Effector memory CD4-positive, alpha-beta T cell (primary cell): ENCODE data around the gene GJB5.

Experiments
- DNase-seq, 3 donors: peaks; one replicate each; pipeline ENCODE4 v3.0.0-alpha.2; 2020
- H3K27ac ChIP-seq: 2 replicates; pipeline ENCODE4 v1.7.0; 2013; ENCODE audit warnings: mild to moderate bottlenecking, low read length, moderate library complexity; ENCODE audit not compliant: insufficient read depth, poor library complexity, severe bottlenecking
- H3K27me3 ChIP-seq: replicated peaks from 2 replicates; pipeline ENCODE4 v1.7.0; 2013; ENCODE audit warnings: mild to moderate bottlenecking, low read length; ENCODE audit not compliant: insufficient read depth, control insufficient read depth, poor library complexity, severe bottlenecking
- H3K36me3 ChIP-seq: 2 replicates; pipeline ENCODE4 v1.7.0; 2013; ENCODE audit warnings: mild to moderate bottlenecking, low read length, moderate library complexity; ENCODE audit not compliant: control insufficient read depth, insufficient read depth
- H3K4me1 ChIP-seq: 2 replicates; pipeline ENCODE4 v1.7.0; 2013; ENCODE audit warnings: low read length, mild to moderate bottlenecking; ENCODE audit not compliant: control insufficient read depth, insufficient read depth, poor library complexity, severe bottlenecking
- H3K4me3 ChIP-seq: 2 replicates; pipeline ENCODE4 v1.7.0; 2013; ENCODE audit warnings: low read length, low read depth, mild to moderate bottlenecking; ENCODE audit not compliant: insufficient read depth, poor library complexity, severe bottlenecking
- H3K9me3 ChIP-seq: 2 replicates; pipeline ENCODE4 v1.7.0; 2013; ENCODE audit warnings: mild to moderate bottlenecking, low read length, moderate library complexity; ENCODE audit not compliant: control insufficient read depth

GJB5 gene

DNA sequence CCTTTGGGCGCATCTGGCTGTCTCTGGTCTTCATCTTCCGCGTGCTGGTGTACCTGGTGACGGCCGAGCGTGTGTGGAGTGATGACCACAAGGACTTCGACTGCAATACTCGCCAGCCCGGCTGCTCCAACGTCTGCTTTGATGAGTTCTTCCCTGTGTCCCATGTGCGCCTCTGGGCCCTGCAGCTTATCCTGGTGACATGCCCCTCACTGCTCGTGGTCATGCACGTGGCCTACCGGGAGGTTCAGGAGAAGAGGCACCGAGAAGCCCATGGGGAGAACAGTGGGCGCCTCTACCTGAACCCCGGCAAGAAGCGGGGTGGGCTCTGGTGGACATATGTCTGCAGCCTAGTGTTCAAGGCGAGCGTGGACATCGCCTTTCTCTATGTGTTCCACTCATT, 2.5 kb downstream of the GJB5 start:
- no peaks in the 10 kb centered on the region for H3K9me3 ChIP-seq
- no peaks in the 10 kb centered on the region for H3K36me3 ChIP-seq
- no peaks in the 10 kb centered on the region for H3K27me3 ChIP-seq
- no peak for DNase-seq
- no peak overlapping the region for H3K27ac ChIP-seq
- H3K4me1 ChIP-seq = no peaks in the 10 kb centered on the region
- H3K4me3 ChIP-seq = no peak overlapping the region

DNA sequence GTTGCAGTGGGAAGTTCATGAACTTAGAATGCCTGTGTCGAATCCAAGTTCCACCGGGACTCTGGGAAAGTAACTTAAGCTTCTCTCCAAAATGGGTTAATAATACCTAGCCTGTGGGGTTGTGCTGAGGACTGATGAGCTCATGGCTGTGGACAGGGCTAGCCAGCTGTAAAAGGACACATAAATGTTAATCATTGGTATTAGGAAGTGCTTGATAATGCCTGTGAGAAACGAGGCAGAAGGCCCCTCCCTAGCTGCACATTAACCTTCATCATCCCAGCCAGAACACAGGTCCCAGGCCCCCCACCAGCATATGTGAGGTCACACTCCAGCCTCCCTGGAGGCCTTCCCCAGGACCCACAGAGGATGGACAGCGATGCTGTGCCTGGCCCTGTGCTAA, 3.9 kb downstream of the GJB5 start:
- Histone ChIP-seq H3K27me3 (no peaks in the 10 kb centered on the region), H3K4me3 (no peak overlapping the region), H3K4me1 (no peaks in the 10 kb centered on the region), H3K27ac (no peak overlapping the region), H3K36me3 (no peaks in the 10 kb centered on the region), H3K9me3 (no peaks in the 10 kb centered on the region)
- no peak for DNase-seq

DNA sequence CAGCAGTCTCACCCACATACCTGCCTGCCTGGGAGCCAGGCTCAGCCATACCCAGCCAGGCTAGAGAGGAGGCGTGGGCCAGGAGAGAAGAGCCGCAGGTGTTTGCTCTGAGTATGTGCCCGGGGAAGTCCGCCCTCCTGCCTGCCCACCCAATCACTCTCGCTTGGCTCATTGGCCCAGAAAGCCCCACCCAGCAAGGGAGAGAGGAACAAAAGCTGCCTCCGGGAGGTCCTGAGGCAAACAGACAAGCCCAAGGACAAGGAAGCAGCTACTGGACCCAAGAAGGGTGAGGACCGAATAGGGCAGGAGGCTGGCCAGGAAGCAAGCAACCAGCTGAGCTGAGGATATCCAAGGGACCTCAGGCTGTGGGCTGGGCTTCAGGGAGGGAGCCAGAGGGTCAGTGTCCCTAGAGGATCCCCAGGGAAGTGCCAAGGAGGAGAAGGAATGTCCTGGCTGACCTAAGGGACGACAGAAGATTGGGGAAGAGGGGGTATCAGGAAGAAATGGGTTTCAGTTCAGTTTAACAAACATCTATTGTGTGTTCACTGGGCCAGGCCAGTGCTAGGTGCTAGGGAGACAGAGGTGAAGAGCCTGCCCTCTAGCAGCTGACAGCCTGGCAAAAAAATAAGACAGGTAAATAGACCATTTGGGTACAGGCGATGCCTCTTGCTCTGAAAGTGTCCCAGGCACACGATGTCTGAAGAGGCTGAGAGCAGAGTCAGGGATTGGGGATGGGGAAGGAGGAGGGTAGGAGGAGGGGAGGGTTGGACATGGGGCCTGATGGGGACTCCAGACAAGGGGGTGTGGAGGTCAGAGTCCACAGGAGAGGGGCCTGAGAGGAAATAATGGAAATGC, 4.9 kb downstream of the GJB5 start, which contains the start of gene GJB4:
GJB4 (plus strand) TSS at position 238 of the 855 bp plus-strand sequence. CDS start 1,515 bp downstream, outside the sequence.
- no peaks in the 10 kb centered on the region for H3K36me3 ChIP-seq

DNA sequence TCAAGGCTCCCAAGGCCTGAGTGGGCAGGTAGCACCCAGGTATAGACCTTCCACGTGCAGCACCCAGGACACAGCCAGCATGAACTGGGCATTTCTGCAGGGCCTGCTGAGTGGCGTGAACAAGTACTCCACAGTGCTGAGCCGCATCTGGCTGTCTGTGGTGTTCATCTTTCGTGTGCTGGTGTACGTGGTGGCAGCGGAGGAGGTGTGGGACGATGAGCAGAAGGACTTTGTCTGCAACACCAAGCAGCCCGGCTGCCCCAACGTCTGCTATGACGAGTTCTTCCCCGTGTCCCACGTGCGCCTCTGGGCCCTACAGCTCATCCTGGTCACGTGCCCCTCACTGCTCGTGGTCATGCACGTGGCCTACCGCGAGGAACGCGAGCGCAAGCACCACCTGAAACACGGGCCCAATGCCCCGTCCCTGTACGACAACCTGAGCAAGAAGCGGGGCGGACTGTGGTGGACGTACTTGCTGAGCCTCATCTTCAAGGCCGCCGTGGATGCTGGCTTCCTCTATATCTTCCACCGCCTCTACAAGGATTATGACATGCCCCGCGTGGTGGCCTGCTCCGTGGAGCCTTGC, 6.4 kb downstream of the GJB5 start:
- DNase-seq = no peak
- no peaks in the 10 kb centered on the region for H3K27me3 ChIP-seq
- H3K27ac ChIP-seq = no peak overlapping the region
- no peaks in the 10 kb centered on the region for H3K36me3 ChIP-seq
- no peak overlapping the region for H3K4me3 ChIP-seq
- H3K9me3 ChIP-seq = no peaks in the 10 kb centered on the region
- H3K4me1 ChIP-seq = no peaks in the 10 kb centered on the region

More for the DNA sequence above, 4.9 kb downstream of the GJB5 start, which contains the start of gene GJB4:
- Histone ChIP-seq H3K27me3 (no peaks in the 10 kb centered on the region), H3K27ac (no peak within 1 kb of the TSS), H3K4me3 (no peak within 1 kb of the TSS), H3K9me3 (no peaks in the 10 kb centered on the region), H3K4me1 (no peaks in the 10 kb centered on the region)
- no peak for DNase-seq

DNA sequence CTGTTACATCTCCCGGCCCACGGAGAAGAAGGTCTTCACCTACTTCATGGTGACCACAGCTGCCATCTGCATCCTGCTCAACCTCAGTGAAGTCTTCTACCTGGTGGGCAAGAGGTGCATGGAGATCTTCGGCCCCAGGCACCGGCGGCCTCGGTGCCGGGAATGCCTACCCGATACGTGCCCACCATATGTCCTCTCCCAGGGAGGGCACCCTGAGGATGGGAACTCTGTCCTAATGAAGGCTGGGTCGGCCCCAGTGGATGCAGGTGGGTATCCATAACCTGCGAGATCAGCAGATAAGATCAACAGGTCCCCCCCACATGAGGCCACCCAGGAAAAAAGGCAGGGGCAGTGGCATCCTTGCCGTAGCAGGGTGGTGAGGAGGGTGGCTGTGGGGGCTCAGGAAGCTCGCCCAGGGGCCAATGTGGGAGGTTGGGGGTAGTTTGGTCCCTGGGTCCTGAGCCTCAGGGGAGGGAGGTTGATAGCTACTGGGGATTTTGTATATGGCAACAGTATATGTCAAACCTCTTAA, 7.0 kb downstream of the GJB5 start:
- no peak overlapping the region for H3K4me3 ChIP-seq
- H3K4me1 ChIP-seq = no peaks in the 10 kb centered on the region
- no peaks in the 10 kb centered on the region for H3K27me3 ChIP-seq
- H3K9me3 ChIP-seq = no peaks in the 10 kb centered on the region
- no peak for DNase-seq
- H3K27ac ChIP-seq = no peak overlapping the region
- H3K36me3 ChIP-seq = no peaks in the 10 kb centered on the region

DNA sequence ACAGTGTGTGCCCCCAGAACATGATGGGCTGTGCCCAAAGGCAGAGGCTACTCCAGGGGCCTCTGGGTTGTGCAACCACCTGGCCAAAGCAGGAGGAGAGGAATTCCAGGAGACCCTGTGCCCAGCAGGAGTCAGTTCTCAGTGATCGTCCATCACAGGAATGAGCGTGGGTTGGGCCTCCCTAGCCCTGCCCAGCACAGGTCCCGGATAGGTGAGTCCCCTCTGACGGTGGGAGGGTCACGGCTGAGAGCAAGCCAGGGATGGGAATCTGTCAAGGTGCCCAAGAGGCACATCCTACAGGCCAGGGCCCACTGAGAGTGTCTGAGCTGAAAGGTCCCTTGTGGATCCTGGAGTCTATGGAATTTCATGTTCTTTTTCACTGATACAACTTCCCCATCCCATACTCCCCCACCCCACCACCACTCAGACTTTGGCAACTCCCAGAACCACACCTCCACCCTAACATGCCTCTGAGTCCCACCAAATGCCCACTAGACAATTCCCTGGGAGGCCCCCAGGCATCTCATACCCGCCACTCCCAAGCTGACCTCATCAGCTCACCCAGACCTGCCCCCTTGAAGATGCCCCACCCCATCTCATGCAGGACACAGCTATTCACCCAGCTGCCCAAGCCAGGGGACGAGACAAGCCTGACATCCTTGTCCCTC, 7.8 kb downstream of the GJB5 start:
- Histone ChIP-seq H3K36me3 (no peaks in the 10 kb centered on the region), H3K27me3 (no peaks in the 10 kb centered on the region), H3K4me3 (no peak overlapping the region), H3K4me1 (no peaks in the 10 kb centered on the region), H3K27ac (no peak overlapping the region), H3K9me3 (no peaks in the 10 kb centered on the region)
- DNase-seq = no peak

DNA sequence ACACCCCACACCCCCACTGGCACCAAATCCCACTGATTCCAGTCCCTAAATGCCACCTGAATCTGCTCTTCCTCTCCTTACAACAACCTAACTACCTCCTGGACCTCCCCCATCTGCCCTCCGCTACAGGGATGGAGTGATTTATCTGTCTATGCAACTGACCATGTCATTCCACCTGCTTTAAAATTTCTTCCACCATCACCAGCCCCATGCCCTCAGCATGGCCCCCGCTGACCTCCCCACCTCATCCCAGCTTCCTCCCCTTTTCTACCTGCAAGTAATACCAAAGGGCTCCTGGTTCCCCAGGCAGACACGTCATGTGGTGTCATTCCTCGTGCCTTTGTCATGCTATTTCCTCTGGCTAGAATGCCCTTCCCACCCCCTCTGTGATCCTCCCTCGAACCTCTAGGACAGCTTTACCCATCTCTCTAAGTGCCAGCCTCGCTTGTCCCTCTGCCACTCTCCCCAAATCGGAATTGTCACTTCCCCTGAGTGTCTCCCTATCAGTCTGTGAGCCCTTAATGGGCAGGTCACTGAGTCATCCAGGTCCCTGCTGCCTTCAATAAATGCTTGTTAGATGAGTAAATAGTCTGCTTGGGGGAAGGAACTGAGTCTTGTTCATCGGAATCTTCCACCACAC, 8.4 kb downstream of the GJB5 start:
- Histone ChIP-seq H3K36me3 (no peaks in the 10 kb centered on the region), H3K27ac (no peak overlapping the region), H3K4me3 (no peak overlapping the region), H3K4me1 (no peaks in the 10 kb centered on the region), H3K27me3 (no peaks in the 10 kb centered on the region), H3K9me3 (no peaks in the 10 kb centered on the region)
- no peak for DNase-seq

DNA sequence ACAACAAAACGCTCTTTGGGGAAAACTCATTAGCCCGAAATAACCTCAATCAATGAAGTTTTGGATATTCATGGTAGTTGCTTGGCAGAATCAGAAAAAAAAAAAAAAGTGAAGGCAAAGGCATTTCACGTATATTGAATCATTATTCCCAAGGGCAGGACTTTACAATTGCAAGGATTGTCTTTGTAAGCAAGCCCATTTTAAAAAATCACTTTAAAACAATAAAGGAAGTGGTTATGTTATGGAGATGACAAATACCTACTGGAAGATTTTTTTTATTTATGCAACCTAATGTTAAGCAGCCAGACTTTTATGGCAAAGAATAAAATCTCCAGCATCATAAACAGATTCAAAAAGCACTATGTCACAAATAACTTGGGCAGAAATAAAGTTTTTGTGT, 14.0 kb downstream of the GJB5 start:
- DNase-seq = no peak
- H3K36me3 ChIP-seq = no peaks in the 10 kb centered on the region
- no peaks in the 10 kb centered on the region for H3K4me1 ChIP-seq
- no peaks in the 10 kb centered on the region for H3K27me3 ChIP-seq
- H3K4me3 ChIP-seq = no peak overlapping the region
- no peaks in the 10 kb centered on the region for H3K9me3 ChIP-seq
- H3K27ac ChIP-seq = no peak overlapping the region

DNA sequence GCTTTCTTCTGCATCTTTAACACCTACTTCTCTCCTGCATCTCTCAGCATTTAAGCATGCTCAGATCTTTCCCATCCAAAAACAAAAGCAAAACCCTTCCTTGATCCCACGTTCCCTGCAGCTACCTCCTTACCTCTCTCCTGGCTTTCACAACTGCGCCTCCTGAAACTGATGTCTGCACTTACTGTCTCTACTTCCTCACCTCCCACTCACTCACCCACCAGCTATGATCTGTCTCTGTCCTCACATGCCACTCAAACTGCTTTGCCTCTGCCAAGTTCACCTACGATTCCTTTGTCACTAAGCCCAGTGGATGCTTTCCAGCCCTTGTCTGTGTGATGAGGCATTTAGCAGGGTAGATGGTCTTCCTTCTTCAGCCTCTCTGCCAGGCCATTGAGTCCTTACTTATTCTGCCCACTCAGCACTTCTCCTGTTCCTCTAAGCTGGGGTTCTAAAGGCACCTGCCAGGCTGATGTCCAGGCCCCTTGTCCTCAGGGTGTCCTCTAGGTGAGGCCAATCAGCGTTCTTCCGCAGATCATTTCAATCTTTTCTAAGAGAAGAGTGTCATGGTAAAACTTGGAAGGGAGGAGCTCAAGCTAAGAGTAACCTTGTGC, 16.2 kb downstream of the GJB5 start:
- H3K4me1 ChIP-seq = no peaks in the 10 kb centered on the region
- DNase-seq = no peak
- H3K36me3 ChIP-seq = no peaks in the 10 kb centered on the region
- no peak overlapping the region for H3K27ac ChIP-seq
- no peak overlapping the region for H3K4me3 ChIP-seq
- no peaks in the 10 kb centered on the region for H3K27me3 ChIP-seq
- no peaks in the 10 kb centered on the region for H3K9me3 ChIP-seq
